DND-41 (cell line): ENCODE measurements around the gene SKIL.

Experiments
- EZH2 ChIP-seq: IDR thresholded peaks from 3 replicates; pipeline ENCODE4 v1.6.1; 2012; ENCODE audit warnings: borderline replicate concordance, low read depth, mild to moderate bottlenecking, moderate library complexity, low read length, inconsistent platforms; ENCODE audit not compliant: severe bottlenecking
- TF ChIP-seq, protein P1 (sequence below): IDR thresholded peaks from 2 replicates; pipeline ENCODE4 v1.5.1; 2012; ENCODE audit warnings: borderline replicate concordance, low read length, moderate library complexity, mild to moderate bottlenecking; ENCODE audit not compliant: poor library complexity, severe bottlenecking; ENCODE audit errors: extremely low read depth

DNA sequence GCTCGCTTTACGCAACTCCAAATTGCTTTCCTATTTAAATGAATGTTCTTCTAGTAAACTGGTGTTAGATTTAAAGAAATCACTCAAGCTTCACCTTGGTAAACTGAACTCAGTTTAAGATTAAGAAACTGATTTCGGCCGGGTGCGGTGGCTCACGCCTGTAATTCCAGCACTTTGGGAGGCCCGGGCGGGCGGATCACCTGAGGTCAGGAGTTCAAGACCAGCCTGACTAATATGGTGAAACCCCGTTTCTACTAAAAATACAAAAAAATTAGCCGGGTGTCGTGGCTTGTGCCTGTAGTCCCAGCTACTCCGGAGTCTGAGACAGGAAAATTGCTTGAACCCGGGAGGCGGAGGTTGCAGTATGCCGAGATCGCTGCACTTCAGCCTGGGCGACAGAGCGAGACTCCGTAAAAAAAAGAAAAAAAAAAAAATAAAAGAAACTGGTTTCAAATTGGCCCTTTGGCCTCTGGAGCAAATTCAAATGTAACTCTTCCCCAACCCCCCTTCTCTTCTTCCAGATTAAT lies 1.7 kb downstream of the SKIL start:
- TF ChIP-seq, protein P1, sequence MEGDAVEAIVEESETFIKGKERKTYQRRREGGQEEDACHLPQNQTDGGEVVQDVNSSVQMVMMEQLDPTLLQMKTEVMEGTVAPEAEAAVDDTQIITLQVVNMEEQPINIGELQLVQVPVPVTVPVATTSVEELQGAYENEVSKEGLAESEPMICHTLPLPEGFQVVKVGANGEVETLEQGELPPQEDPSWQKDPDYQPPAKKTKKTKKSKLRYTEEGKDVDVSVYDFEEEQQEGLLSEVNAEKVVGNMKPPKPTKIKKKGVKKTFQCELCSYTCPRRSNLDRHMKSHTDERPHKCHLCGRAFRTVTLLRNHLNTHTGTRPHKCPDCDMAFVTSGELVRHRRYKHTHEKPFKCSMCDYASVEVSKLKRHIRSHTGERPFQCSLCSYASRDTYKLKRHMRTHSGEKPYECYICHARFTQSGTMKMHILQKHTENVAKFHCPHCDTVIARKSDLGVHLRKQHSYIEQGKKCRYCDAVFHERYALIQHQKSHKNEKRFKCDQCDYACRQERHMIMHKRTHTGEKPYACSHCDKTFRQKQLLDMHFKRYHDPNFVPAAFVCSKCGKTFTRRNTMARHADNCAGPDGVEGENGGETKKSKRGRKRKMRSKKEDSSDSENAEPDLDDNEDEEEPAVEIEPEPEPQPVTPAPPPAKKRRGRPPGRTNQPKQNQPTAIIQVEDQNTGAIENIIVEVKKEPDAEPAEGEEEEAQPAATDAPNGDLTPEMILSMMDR = no peak
- TF ChIP-seq EZH2 = no peak
